ENCODE results near the gene ATP7A. TPM values are rescaled to one million over a fixed set of nuclear protein-coding genes. Genes with fewer than 3 reads are reported as not detected.

ATP7A gene
- total and polyA plus RNA-seq, 12 donors, result 1.3 to 7.6 (median 6.2) TPM

- H3K36me3 ChIP-seq, result no peaks in the 10 kb centered on the region
- ATAC-seq, result no peak
- H3K4me3 ChIP-seq, result peak overlapping the region in 8 of 10 donors; percentile 35 to 79 (median 74)
- TF ChIP-seq, protein P1, sequence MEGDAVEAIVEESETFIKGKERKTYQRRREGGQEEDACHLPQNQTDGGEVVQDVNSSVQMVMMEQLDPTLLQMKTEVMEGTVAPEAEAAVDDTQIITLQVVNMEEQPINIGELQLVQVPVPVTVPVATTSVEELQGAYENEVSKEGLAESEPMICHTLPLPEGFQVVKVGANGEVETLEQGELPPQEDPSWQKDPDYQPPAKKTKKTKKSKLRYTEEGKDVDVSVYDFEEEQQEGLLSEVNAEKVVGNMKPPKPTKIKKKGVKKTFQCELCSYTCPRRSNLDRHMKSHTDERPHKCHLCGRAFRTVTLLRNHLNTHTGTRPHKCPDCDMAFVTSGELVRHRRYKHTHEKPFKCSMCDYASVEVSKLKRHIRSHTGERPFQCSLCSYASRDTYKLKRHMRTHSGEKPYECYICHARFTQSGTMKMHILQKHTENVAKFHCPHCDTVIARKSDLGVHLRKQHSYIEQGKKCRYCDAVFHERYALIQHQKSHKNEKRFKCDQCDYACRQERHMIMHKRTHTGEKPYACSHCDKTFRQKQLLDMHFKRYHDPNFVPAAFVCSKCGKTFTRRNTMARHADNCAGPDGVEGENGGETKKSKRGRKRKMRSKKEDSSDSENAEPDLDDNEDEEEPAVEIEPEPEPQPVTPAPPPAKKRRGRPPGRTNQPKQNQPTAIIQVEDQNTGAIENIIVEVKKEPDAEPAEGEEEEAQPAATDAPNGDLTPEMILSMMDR (IDR thresholded peaks at IDR 0.05), result no peak
- intact Hi-C loops (cut with DNase I), result loop anchor here in 2 of 10 donors (10.0 kb wide), 2 partner anchors 109 to 211 kb away; partner anchors contain the start of genes ATRX (in 1 of the 2) and PGK1 (in 1 of the 2)
- DNase-seq, result no peak
- peak overlapping the region in 1 of 10 donors; percentile 91 for H3K27ac ChIP-seq
- WGBS, 2 donors, result 58 to 65% methylated on average over 10 of the region's 10 CpGs
- peaks cover 0 to 9% (median 0%) of the 10 kb centered on the region in 11 donors for H3K9me3 ChIP-seq
- peaks cover 0 to 34% (median 3%) of the 10 kb centered on the region in 9 donors for H3K4me1 ChIP-seq
- no peaks in the 10 kb centered on the region for H3K27me3 ChIP-seq
Measured at GRCh38 chrX:77893713-77894112, 16.8 kb upstream of the ATP7A start.

GRCh38 chrX:77894921-77895886, 15.3 kb upstream of the ATP7A start, which contains the start of gene MAGT1:
MAGT1 (minus strand) TSS chrX:77895435; CDS start chrX:77895410, 25 bp downstream.
- 0% methylated on average over 48 to 49 of the region's 49 CpGs for WGBS, 2 donors
- H3K27ac ChIP-seq, result peak within 1 kb of the TSS; percentile 78 to 96 (median 92)
- peaks cover 0 to 12% (median 0%) of the 10 kb centered on the region in 11 donors for H3K9me3 ChIP-seq
- H3K27me3 ChIP-seq, result no peaks in the 10 kb centered on the region
- TF ChIP-seq, protein P1 (IDR thresholded peaks at IDR 0.05), result no peak
- intact Hi-C loops (cut with DNase I), result loop anchor here in 4 of 10 donors (5.0 to 10.0 kb wide), 4 partner anchors 108 to 210 kb away; partner anchors contain the start of genes ATRX (in 2 of the 4) and PGK1 (in 1 of the 4)
- H3K4me1 ChIP-seq, result peaks cover 0 to 34% (median 3%) of the 10 kb centered on the region in 9 donors
- H3K4me3 ChIP-seq, result peak within 1 kb of the TSS; percentile 28 to 79 (median 72)
- ATAC-seq, result peak; percentile 96 to 98 (median 97)
- peak; percentile 87 to 94 for DNase-seq
- no peaks in the 10 kb centered on the region for H3K36me3 ChIP-seq

GRCh38 chrX:77899081-77899828, 11.2 kb upstream of the ATP7A start, which contains the start of gene COX7B:
COX7B (plus strand) TSS chrX:77899468; CDS start chrX:77899554, 86 bp downstream.
- DNase-seq, result peak in 1 of 2 donors; percentile 85
- intact Hi-C loops (cut with DNase I), result loop anchor here in 4 of 10 donors (5.0 to 10.0 kb wide), 4 partner anchors 112 to 206 kb away; partner anchors contain the start of genes ATRX (in 2 of the 4) and PGK1 (in 1 of the 4)
- Histone ChIP-seq H3K9me3 (peaks cover 0 to 12% (median 0%) of the 10 kb centered on the region in 11 donors), H3K4me3 (peak within 1 kb of the TSS; percentile 48 to 80 (median 66)), H3K27me3 (no peaks in the 10 kb centered on the region), H3K36me3 (peaks cover 0 to 33% (median 0%) of the 10 kb centered on the region in 9 donors), H3K4me1 (peaks cover 0 to 22% (median 8%) of the 10 kb centered on the region in 9 donors), H3K27ac (peak within 1 kb of the TSS; percentile 67 to 94 (median 90))
- ATAC-seq, result peak; percentile 76 to 86 (median 81)
- 0% methylated on average over 28 of the region's 28 CpGs for WGBS, 2 donors
- TF ChIP-seq, protein P1 (IDR thresholded peaks at IDR 0.05), result peak in 7 of 9 donors; percentile 30 to 61 (median 44)
